SK-N-SH (cell line): ENCODE results near the gene ARID4B. TPM values are rescaled to one million over a fixed set of nuclear protein-coding genes. Genes with fewer than 3 reads are reported as not detected.
A peak's percentile ranks its signal among the peaks of the same experiment; 100 is the strongest.

ENCODE experiments used
- CTCF ChIA-PET: fragments of 300-600, 350-600 bp; formaldehyde crosslinking; extraction: SDS; loops from one replicate; lab custom pipeline; 2021; lab: Yijun Ruan, JAX
- POLR2A ChIA-PET: fragments of 350-600 bp; sonication (Branson Sonifier 250); formaldehyde crosslinking; extraction: SDS; loops from one replicate; lab custom pipeline; 2020; ENCODE audit warnings: antibody characterized with exemption, inconsistent platforms; lab: Yijun Ruan, JAX
- DNase-seq: peaks from one replicate; pipeline ENCODE4 v3.0.0; 2012
- H2AFZ ChIP-seq: fragments of 200-600 bp; sonication (generic); 2 replicates; pipeline ENCODE4 v1.8.1; 2016; ENCODE audit warnings: antibody characterized with exemption, mild to moderate bottlenecking, low read depth
- H3F3A ChIP-seq: fragments of 200-600 bp; sonication (generic); replicated peaks from 2 replicates; pipeline ENCODE3; 2016; ENCODE audit warnings: antibody characterized with exemption, mild to moderate bottlenecking; ENCODE audit not compliant: insufficient read depth
- H3K27ac ChIP-seq, 2 experiments: fragments of 200-500 bp in 1 of 2; fragments of 200-600 bp in 1 of 2; sonication (Bioruptor generic) in 1 of 2; sonication (generic), shearing (Covaris generic) in 1 of 2; 2 replicates each; pipeline versions ENCODE4 v1.5.1 to v1.6.1; 2014 to 2016; ENCODE audit warnings: low read depth in 2 of 2, inconsistent platforms in 1 of 2, low read length in 1 of 2, mild to moderate bottlenecking in 1 of 2, mixed read lengths in 1 of 2
- H3K27me3 ChIP-seq: fragments of 200-600 bp; sonication (generic), shearing (Covaris generic); 2 replicates; pipeline ENCODE4 v1.6.1; 2016; ENCODE audit warnings: mixed run types; ENCODE audit not compliant: insufficient read depth
- H3K36me3 ChIP-seq, 2 experiments: fragments of 200-500 bp in 1 of 2; fragments of 200-600 bp in 1 of 2; sonication (Bioruptor generic) in 1 of 2; sonication (generic) in 1 of 2; replicated peaks in 1 of 2; 2 replicates each; pipeline versions ENCODE3 to v1.5.1; 2014 to 2016; ENCODE audit warnings: low read length in 1 of 2, mild to moderate bottlenecking in 1 of 2; ENCODE audit not compliant: insufficient read depth in 2 of 2, control insufficient read depth in 1 of 2
- H3K4me1 ChIP-seq, 2 experiments: fragments of 200-500 bp in 1 of 2; fragments of 200-600 bp in 1 of 2; sonication (Bioruptor generic) in 1 of 2; sonication (generic), shearing (Covaris generic) in 1 of 2; 2 replicates each; pipeline versions ENCODE4 v1.5.1 to v1.6.1; 2014 to 2016; ENCODE audit warnings: low read depth in 1 of 2, low read length in 1 of 2, mixed run types in 1 of 2; ENCODE audit not compliant: insufficient read depth in 2 of 2, control insufficient read depth in 1 of 2
- H3K4me2 ChIP-seq: fragments of 200-600 bp; sonication (generic), shearing (Covaris generic); 2 replicates; pipeline ENCODE4 v1.6.1; 2017; ENCODE audit warnings: mixed run types
- H3K4me3 ChIP-seq, 2 experiments: fragments of 200-500 bp in 1 of 2; fragments of 200-600 bp in 1 of 2; sonication (Bioruptor generic) in 1 of 2; sonication (generic), shearing (Covaris generic) in 1 of 2; 2 replicates each; pipeline versions ENCODE4 v1.5.1 to v1.8.1; 2014 to 2016; ENCODE audit warnings: low read depth in 2 of 2, inconsistent platforms in 1 of 2, low read length in 1 of 2, mild to moderate bottlenecking in 1 of 2, mixed read lengths in 1 of 2, moderate library complexity in 1 of 2
- H3K79me2 ChIP-seq: fragments of 200-600 bp; sonication (generic); 2 replicates; pipeline ENCODE4 v1.8.1; 2017; ENCODE audit warnings: mild to moderate bottlenecking; ENCODE audit not compliant: insufficient read depth
- H3K9ac ChIP-seq: fragments of 200-600 bp; sonication (generic); 2 replicates; pipeline ENCODE4 v1.6.1; 2017; ENCODE audit warnings: mixed run types
- H3K9me2 ChIP-seq: fragments of 200-600 bp; sonication (generic); 2 replicates; pipeline ENCODE4 v1.6.1; 2017; ENCODE audit warnings: mixed run types
- H3K9me3 ChIP-seq: fragments of 200-600 bp; sonication (generic); 2 replicates; pipeline ENCODE4 v1.6.1; 2017; ENCODE audit warnings: mixed run types, mild to moderate bottlenecking, moderate library complexity
- H4K20me1 ChIP-seq: fragments of 200-600 bp; sonication (generic); 2 replicates; pipeline ENCODE4 v1.6.1; 2017; ENCODE audit warnings: mild to moderate bottlenecking, mixed run types; ENCODE audit not compliant: insufficient read depth
- CTCF ChIP-seq: fragments of 200-600 bp; sonication (generic); IDR thresholded peaks from 2 replicates; pipeline ENCODE4 v1.6.1; 2017; ENCODE audit warnings: antibody characterized with exemption, mild to moderate bottlenecking, moderate library complexity
- ELF1 ChIP-seq: IDR thresholded peaks from 2 replicates; pipeline ENCODE4 v1.4.0; 2012
- EP300 ChIP-seq, 2 experiments: IDR thresholded peaks; 2 replicates each; pipeline versions ENCODE4 v1.4.0 to v1.6.1; 2012; ENCODE audit warnings: borderline replicate concordance in 1 of 2, low read depth in 1 of 2, low read length in 1 of 2
- FOXJ3 ChIP-seq: sonication (generic); formaldehyde crosslinking; IDR thresholded peaks from 2 replicates; pipeline ENCODE4 v1.5.1; 2020; ENCODE audit warnings: mild to moderate bottlenecking, missing genetic modification reagents
- FOXM1 ChIP-seq: IDR thresholded peaks from 2 replicates; pipeline ENCODE4 v1.4.0; 2012; ENCODE audit warnings: low read depth, mild to moderate bottlenecking
- GATA2 ChIP-seq: sonication (generic); formaldehyde crosslinking; IDR thresholded peaks from 2 replicates; pipeline ENCODE4 v1.5.0; 2020; ENCODE audit warnings: mild to moderate bottlenecking, missing genetic modification reagents
- NFIC ChIP-seq: IDR thresholded peaks from 2 replicates; pipeline ENCODE4 v1.4.0; 2012; ENCODE audit warnings: borderline replicate concordance
- POLR2AphosphoS5 ChIP-seq: IDR thresholded peaks from 2 replicates; pipeline ENCODE4 v1.6.1; 2012; ENCODE audit warnings: low read depth, low read length
- RCOR1 ChIP-seq: fragments of 150-350 bp; IDR thresholded peaks from 2 replicates; pipeline ENCODE4 v1.6.1; 2017; ENCODE audit warnings: antibody characterized with exemption, low read length
- RXRA ChIP-seq: IDR thresholded peaks from 2 replicates; pipeline ENCODE4 v1.4.0; 2012; ENCODE audit warnings: low read depth, mild to moderate bottlenecking, borderline replicate concordance
- SIN3A ChIP-seq: IDR thresholded peaks from 2 replicates; pipeline ENCODE4 v1.6.1; 2012; ENCODE audit warnings: low read depth, mild to moderate bottlenecking, low read length, moderate library complexity, borderline replicate concordance
- SMC3 ChIP-seq: IDR thresholded peaks from 2 replicates; pipeline ENCODE4 v1.6.1; 2012; ENCODE audit warnings: low read depth, low read length, improper control_type of control experiment
- TCF12 ChIP-seq: IDR thresholded peaks from 2 replicates; pipeline ENCODE4 v1.4.0; 2012
- TEAD4 ChIP-seq: IDR thresholded peaks from 2 replicates; pipeline ENCODE4 v1.4.0; 2012; ENCODE audit warnings: mild to moderate bottlenecking, borderline replicate concordance; ENCODE audit not compliant: insufficient read depth
- USF2 ChIP-seq: fragments of 150-350 bp; IDR thresholded peaks from 2 replicates; pipeline ENCODE4 v1.6.1; 2017; ENCODE audit warnings: antibody characterized with exemption, low read length, low read depth, borderline replicate concordance
- WGBS: methylation state at CpG from one replicate; pipeline ENCODE4 v1.1.6; 2017; ENCODE audit warnings: low lambda C conversion rate; 5-methylcytosine and 5-hydroxymethylcytosine counted together
- polyA plus RNA-seq, 3 experiments: library from polyadenylated mRNA; depleted of rRNA; stranded (reverse); fragments of >200 nt; gene quantifications; 2 replicates each; pipeline ENCODE4 v1.2.3, GENCODE V29; 2012
- TF ChIP-seq, protein P1 (sequence below): IDR thresholded peaks from 2 replicates; pipeline ENCODE4 v1.4.0; 2012; ENCODE audit warnings: low read depth, borderline replicate concordance
- TF ChIP-seq, protein P2 (sequence below): fragments of 150-350 bp; IDR thresholded peaks from 2 replicates; pipeline ENCODE4 v1.6.1; 2016; ENCODE audit warnings: mild to moderate bottlenecking, low read depth, low read length
- TF ChIP-seq, protein P3 (sequence below): IDR thresholded peaks from 2 replicates; pipeline ENCODE4 v1.4.0; 2012; ENCODE audit warnings: low read depth, borderline replicate concordance
- TF ChIP-seq, protein P4 (sequence below): IDR thresholded peaks from 2 replicates; pipeline ENCODE4 v1.6.1; 2012; ENCODE audit warnings: mild to moderate bottlenecking, low read depth, low read length, moderate library complexity

ARID4B gene
- 4.4 and 5.6 TPM in 2 replicates for polyA plus RNA-seq (2012; rRNA removed)
- 6.0 and 6.9 TPM in 2 replicates for polyA plus RNA-seq (2012; cell fraction: cytosol; rRNA removed)
- polyA plus RNA-seq (2012; cell fraction: nucleus; rRNA removed): 9.3 and 14.3 TPM in 2 replicates

GRCh38 chr1:235327559-235328270 is at the start of gene ARID4B:
Gene ARID4B (minus strand): TSS chr1:235328179. CDS start chr1:235326919, 1,260 bp downstream.
- H2AFZ ChIP-seq: peak within 1 kb of the TSS; percentile 80
- H3K9me2 ChIP-seq: no peaks in the 10 kb centered on the region
- no peaks in the 10 kb centered on the region for H3K9me3 ChIP-seq
- no peaks in the 10 kb centered on the region for H3K27me3 ChIP-seq
- peaks cover 14 to 33% of the 10 kb centered on the region in 2 experiments for H3K36me3 ChIP-seq
- WGBS: under 1% methylated on average over 24 of the region's 58 CpGs
- CTCF ChIA-PET: interaction anchor here (1.4 to 5.9 kb wide), 4 partner anchors 64 to 88 kb away, joined by 3 to 34 read pairs (median 19); no protein-coding TSS in a partner anchor
- POLR2A ChIA-PET: interaction anchor here (1.3 to 1.8 kb wide), 2 partner anchors 40 to 87 kb away, joined by 5 to 6 read pairs; partner anchors contain the start of gene TBCE
- peak within 1 kb of the TSS; percentile 91 for H3K9ac ChIP-seq
- peak; percentile 95 for DNase-seq
- peaks cover 19% of the 10 kb centered on the region for H3F3A ChIP-seq
- peaks cover 13 to 28% of the 10 kb centered on the region in 2 experiments; a peak in 3 of 4 replicates for H3K4me1 ChIP-seq
- peaks cover 87% of the 10 kb centered on the region for H3K79me2 ChIP-seq
- peak within 1 kb of the TSS; percentile 96 to 99 for H3K27ac ChIP-seq
- H3K4me2 ChIP-seq: peak within 1 kb of the TSS; percentile 94
- H3K4me3 ChIP-seq: peak within 1 kb of the TSS; percentile 86
- peaks cover 65% of the 10 kb centered on the region for H4K20me1 ChIP-seq
- TF ChIP-seq, protein P1, sequence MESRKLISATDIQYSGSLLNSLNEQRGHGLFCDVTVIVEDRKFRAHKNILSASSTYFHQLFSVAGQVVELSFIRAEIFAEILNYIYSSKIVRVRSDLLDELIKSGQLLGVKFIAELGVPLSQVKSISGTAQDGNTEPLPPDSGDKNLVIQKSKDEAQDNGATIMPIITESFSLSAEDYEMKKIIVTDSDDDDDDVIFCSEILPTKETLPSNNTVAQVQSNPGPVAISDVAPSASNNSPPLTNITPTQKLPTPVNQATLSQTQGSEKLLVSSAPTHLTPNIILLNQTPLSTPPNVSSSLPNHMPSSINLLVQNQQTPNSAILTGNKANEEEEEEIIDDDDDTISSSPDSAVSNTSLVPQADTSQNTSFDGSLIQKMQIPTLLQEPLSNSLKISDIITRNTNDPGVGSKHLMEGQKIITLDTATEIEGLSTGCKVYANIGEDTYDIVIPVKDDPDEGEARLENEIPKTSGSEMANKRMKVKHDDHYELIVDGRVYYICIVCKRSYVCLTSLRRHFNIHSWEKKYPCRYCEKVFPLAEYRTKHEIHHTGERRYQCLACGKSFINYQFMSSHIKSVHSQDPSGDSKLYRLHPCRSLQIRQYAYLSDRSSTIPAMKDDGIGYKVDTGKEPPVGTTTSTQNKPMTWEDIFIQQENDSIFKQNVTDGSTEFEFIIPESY: no peak
- TF ChIP-seq NFIC (no peak; the same call in 1 of the 2 replicates), CTCF (no peak), TEAD4 (no peak), GATA2 (CRISPR knock-in tag) (no peak), EP300 (IDR thresholded peaks at IDR 0.05; ENCODE audit: borderline replicate concordance in 1 of 2, low read depth in 1 of 2, low read length in 1 of 2) (no peak), RXRA (no peak), FOXJ3 (CRISPR knock-in tag) (no peak), TCF12 (0 out of 2 replicates have a peak, but pooled peaks have one; percentile 18), POLR2AphosphoS5 (peak; percentile 79), RCOR1 (no peak), SIN3A (peak; percentile 68), FOXM1 (no peak), SMC3 (no peak), ELF1 (peak; percentile 26; the same call in 1 of the 2 replicates), USF2 (no peak)
- TF ChIP-seq, protein P2, sequence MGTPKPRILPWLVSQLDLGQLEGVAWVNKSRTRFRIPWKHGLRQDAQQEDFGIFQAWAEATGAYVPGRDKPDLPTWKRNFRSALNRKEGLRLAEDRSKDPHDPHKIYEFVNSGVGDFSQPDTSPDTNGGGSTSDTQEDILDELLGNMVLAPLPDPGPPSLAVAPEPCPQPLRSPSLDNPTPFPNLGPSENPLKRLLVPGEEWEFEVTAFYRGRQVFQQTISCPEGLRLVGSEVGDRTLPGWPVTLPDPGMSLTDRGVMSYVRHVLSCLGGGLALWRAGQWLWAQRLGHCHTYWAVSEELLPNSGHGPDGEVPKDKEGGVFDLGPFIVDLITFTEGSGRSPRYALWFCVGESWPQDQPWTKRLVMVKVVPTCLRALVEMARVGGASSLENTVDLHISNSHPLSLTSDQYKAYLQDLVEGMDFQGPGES: no peak
- TF ChIP-seq, protein P3, sequence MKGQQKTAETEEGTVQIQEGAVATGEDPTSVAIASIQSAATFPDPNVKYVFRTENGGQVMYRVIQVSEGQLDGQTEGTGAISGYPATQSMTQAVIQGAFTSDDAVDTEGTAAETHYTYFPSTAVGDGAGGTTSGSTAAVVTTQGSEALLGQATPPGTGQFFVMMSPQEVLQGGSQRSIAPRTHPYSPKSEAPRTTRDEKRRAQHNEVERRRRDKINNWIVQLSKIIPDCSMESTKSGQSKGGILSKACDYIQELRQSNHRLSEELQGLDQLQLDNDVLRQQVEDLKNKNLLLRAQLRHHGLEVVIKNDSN: 0 out of 2 replicates have a peak, but pooled peaks have one; percentile 11
- TF ChIP-seq, protein P4, sequence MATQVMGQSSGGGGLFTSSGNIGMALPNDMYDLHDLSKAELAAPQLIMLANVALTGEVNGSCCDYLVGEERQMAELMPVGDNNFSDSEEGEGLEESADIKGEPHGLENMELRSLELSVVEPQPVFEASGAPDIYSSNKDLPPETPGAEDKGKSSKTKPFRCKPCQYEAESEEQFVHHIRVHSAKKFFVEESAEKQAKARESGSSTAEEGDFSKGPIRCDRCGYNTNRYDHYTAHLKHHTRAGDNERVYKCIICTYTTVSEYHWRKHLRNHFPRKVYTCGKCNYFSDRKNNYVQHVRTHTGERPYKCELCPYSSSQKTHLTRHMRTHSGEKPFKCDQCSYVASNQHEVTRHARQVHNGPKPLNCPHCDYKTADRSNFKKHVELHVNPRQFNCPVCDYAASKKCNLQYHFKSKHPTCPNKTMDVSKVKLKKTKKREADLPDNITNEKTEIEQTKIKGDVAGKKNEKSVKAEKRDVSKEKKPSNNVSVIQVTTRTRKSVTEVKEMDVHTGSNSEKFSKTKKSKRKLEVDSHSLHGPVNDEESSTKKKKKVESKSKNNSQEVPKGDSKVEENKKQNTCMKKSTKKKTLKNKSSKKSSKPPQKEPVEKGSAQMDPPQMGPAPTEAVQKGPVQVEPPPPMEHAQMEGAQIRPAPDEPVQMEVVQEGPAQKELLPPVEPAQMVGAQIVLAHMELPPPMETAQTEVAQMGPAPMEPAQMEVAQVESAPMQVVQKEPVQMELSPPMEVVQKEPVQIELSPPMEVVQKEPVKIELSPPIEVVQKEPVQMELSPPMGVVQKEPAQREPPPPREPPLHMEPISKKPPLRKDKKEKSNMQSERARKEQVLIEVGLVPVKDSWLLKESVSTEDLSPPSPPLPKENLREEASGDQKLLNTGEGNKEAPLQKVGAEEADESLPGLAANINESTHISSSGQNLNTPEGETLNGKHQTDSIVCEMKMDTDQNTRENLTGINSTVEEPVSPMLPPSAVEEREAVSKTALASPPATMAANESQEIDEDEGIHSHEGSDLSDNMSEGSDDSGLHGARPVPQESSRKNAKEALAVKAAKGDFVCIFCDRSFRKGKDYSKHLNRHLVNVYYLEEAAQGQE: 0 out of 2 replicates have a peak, but pooled peaks have one; percentile 23
